Inflammatory macrophage treated with lipopolysaccharide for 4 hours (primary cell): Measurements from ENCODE around the gene LGR5.
A peak's percentile ranks its signal among the peaks of the same experiment; 100 is the strongest.

Experiments used
- DNase-seq: peaks from one replicate; pipeline ENCODE4 v3.0.0-alpha.2; 2020

The LGR5 gene

DNA sequence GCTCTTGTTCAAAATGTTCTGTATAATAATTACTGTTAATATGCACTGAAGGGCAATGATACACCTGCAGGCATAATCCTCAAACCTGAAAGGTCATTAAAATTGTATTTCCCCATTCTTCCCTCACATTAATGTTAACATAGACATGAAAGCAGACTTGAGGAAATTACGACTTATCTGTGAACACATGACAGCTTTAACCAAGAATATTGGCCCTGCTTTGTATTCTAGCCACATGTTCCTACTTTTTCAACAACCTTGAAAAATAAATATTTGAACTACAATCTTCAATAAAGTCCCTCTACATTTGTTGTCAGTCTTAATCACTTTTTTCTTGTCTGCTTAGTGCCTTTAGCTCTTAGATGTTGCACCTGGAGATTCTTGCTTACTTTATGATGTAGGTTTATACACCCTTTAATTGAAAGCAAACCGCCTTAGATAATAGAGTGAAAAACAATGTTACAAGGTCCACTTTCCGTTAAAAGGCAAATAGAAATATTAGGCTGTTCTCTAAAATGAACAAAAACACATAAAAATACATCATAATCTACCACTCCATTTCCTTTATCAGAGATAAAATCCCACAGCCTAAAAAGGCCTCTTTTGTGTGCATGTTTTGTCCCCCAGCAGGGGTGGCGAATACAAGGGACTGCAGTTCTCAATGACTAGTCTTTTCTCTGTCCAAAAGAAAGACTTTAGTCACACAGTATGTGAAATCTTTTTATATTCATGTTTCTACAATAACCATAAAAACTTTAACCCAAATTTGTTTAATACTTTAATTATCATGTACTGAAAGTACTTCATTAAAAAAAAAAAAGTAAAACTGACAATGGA, 168.1 kb downstream of the LGR5 start:
- no peak for DNase-seq

DNA sequence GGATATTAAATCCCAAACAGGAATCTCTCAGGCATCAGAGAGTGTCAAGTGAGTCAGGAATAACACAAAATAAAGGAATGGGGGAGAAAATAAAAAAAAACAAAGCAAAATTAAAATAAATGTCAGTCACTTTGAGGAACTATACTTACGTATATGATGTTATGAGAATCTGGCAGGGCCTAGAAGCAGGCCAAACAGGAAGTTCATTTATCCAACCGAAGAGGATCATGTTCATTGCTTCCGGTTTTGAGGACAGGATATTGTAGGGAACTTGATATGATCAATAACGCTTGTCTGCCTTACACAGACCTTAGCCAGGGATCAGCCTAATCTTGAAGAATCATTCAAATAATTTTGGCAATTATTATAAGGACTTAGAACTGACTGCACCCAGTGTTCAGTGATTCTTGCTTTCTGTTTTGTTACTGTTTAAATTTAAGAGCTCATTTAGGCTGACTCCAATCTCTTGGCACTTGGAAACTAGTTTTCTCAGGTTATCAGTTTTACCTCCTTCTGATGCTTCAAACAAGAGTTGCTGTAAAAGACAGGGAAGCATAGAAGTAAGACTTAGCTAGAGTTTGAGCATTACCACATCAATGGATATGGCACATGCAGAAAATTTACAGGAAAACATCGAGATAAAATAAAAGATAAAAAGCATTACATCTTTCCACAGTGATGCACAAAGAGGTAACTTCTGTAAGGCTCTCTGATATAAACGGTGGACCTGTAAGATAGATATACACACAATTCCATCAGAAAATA, 170.6 kb downstream of the LGR5 start:
- peak; percentile 32 for DNase-seq

DNA sequence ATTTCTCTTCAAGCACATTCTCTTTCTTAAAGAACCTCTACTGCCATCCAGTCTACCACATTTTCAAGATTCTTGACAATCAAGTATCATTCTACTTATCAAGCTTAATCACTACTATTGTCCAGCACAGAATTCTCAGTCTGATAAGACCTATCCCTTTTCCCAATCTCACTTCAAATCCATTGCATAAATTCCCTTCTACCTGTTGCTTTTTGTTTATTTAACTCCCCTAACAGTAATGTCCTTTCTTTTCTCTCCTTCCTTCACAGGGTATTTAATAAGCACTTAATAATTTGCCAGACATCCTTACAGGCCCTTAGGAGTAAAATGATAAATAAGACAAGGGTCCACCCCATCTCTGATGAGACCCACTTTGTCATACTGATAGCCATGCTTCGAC, 182.3 kb downstream of the LGR5 start:
- DNase-seq = no peak

DNA sequence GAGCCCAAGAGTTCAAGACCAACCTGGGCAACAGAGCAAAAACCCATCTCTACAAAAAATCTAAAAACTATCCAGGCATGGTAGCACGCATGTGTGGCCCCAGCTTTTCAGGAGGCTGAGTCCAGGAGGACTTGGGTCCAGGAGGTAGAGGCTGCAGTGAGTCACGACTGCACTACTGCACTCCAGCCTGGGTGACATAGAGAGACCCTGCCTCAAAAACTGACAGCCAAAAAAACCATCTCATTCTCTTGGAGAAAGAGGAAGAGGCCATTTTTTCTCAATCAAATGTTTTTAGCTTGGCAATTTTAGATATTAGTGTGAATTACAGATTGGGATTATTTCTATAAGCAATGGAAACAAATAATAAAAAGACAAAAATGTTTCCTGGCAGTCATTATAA, 185.9 kb downstream of the LGR5 start:
- no peak for DNase-seq

DNA sequence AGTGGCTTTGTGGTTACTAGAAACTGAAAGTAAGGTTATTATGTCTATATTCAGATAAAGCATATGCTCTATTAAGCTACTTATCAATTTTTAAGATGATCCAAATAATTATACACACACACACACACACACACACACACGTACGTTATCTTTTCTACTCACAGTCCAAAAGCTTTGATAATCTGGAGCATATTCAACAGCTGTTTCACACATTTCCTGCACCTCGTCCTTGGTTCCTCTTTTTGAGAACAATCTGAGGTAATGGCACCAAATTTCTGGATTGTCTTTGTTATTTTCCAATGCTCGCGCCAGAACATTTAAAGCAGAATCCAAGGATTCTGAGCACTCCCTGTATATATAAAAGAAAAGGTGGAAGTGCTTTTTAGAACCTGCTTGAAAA, 186.5 kb downstream of the LGR5 start:
- peak; percentile 39 for DNase-seq

DNA sequence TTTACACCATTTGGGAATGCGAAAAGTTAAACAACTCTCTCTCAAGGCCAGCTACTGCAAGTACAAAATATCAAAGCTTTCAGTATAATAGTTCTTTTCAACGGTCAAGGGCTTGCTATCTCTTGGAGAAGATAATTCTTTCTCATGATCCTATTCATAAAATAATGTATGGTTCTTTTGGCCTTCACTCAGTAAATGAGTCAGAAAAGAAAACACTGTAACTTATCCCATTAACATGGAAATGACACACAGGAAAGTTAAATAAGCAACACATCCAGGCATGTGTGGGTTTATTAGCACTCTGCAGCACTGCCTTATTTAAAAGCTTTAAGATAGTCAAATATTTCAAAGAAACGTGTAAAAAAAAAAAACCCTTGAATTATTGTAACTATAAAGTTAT, 187.2 kb downstream of the LGR5 start:
- DNase-seq = no peak

DNA sequence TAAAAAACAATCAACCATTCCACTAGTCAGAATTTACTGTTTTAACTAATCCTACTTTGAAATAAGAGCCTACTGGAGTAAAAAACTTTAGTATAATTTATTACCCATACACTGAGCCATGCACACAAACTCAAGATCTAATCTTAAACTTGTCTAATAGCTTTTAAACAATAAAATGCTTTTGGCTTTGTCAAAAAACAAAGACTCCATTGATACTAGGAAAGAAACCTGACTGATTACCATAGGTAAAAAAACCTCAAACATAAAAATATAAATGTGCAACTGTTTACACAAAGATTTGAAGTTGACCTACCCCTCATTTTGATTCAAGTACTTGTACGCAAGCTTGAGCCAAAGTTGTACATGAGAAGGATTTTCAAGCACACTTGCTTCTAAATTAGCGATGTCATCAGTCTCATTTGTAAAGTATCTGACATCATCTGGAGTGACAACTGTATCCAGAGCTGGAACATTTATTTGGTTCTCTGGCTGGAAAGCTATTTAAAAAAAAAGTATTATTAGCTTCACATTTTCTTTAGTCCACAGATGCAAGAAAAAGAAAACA, 187.9 kb downstream of the LGR5 start:
- no peak for DNase-seq
